K562 (cell line): Measurements from ENCODE around the gene FOXL2NB.

ENCODE experiments used
- GTF2E2 ChIP-seq: fragments of 200-800 bp; sonication (Bioruptor generic); IDR thresholded peaks from 2 replicates; pipeline ENCODE4 v1.6.1; 2016; ENCODE audit warnings: missing genetic modification characterization, missing compliant biosample characterization
- POLR2A ChIP-seq: fragments of 450-650 bp; conservative IDR thresholded peaks from 2 replicates; pipeline ENCODE4 v1.6.1; 2016
- SAP30 ChIP-seq: fragments of 200-600 bp; sonication (generic); IDR thresholded peaks from 2 replicates; pipeline ENCODE4 v1.6.1; 2012; ENCODE audit warnings: borderline replicate concordance, low read depth, mild to moderate bottlenecking, moderate library complexity, low read length, control low read depth, inconsistent platforms; ENCODE audit not compliant: insufficient read depth, poor library complexity, severe bottlenecking
- ZNF121 ChIP-seq: sonication (generic); formaldehyde crosslinking; conservative IDR thresholded peaks from 2 replicates; pipeline ENCODE4 v1.8.0; 2022; ENCODE audit warnings: missing genetic modification reagents
- TF ChIP-seq, protein P1 (sequence below): sonication (generic); formaldehyde crosslinking; IDR thresholded peaks from 2 replicates; pipeline ENCODE4 v1.8.0; 2022; ENCODE audit warnings: mild to moderate bottlenecking, low read depth, missing genetic modification reagents
- TF ChIP-seq, protein P2 (sequence below): sonication (generic); formaldehyde crosslinking; IDR thresholded peaks from 2 replicates; pipeline ENCODE4 v1.8.0; 2022; ENCODE audit warnings: missing genetic modification reagents, mild to moderate bottlenecking, moderate library complexity, borderline replicate concordance
- TF ChIP-seq, protein P3 (sequence below): sonication (generic); formaldehyde crosslinking; IDR thresholded peaks from 2 replicates; pipeline ENCODE4 v1.8.1; 2022; ENCODE audit warnings: missing genetic modification reagents
- TF ChIP-seq, protein P4 (sequence below): sonication (generic); formaldehyde crosslinking; IDR thresholded peaks from 2 replicates; pipeline ENCODE4 v1.9.0; 2022; ENCODE audit warnings: mild to moderate bottlenecking, missing genetic modification reagents

DNA sequence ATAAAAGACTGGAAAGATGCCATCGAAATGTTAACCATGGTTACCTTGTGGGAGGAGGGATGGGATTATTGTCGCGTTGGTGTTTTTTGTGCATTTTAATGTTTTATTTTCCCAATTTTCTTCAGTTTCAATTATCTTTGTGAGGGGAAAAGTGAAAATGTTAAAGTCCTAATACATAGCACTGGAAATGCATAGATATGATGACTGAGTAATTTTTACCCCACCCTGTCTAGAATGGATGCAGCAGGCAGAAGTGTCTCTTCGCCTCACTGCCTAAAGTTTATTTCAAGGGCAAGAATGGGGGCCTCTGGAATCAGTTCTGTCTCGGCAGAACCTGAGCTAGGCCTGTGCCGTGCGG is 11.5 kb upstream of the FOXL2NB start:
- TF ChIP-seq, protein P1, sequence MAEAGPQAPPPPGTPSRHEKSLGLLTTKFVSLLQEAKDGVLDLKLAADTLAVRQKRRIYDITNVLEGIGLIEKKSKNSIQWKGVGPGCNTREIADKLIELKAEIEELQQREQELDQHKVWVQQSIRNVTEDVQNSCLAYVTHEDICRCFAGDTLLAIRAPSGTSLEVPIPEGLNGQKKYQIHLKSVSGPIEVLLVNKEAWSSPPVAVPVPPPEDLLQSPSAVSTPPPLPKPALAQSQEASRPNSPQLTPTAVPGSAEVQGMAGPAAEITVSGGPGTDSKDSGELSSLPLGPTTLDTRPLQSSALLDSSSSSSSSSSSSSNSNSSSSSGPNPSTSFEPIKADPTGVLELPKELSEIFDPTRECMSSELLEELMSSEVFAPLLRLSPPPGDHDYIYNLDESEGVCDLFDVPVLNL (CRISPR knock-in tag), result no peak
- TF ChIP-seq SAP30 (no peak), POLR2A (no peak), ZNF121 (no peak), GTF2E2 (tag) (no peak)
- TF ChIP-seq, protein P2, sequence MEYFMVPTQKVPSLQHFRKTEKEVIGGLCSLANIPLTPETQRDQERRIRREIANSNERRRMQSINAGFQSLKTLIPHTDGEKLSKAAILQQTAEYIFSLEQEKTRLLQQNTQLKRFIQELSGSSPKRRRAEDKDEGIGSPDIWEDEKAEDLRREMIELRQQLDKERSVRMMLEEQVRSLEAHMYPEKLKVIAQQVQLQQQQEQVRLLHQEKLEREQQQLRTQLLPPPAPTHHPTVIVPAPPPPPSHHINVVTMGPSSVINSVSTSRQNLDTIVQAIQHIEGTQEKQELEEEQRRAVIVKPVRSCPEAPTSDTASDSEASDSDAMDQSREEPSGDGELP (CRISPR knock-in tag), result no peak
- TF ChIP-seq, protein P3, sequence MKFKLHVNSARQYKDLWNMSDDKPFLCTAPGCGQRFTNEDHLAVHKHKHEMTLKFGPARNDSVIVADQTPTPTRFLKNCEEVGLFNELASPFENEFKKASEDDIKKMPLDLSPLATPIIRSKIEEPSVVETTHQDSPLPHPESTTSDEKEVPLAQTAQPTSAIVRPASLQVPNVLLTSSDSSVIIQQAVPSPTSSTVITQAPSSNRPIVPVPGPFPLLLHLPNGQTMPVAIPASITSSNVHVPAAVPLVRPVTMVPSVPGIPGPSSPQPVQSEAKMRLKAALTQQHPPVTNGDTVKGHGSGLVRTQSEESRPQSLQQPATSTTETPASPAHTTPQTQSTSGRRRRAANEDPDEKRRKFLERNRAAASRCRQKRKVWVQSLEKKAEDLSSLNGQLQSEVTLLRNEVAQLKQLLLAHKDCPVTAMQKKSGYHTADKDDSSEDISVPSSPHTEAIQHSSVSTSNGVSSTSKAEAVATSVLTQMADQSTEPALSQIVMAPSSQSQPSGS (CRISPR knock-in tag), result no peak
- TF ChIP-seq, protein P4, sequence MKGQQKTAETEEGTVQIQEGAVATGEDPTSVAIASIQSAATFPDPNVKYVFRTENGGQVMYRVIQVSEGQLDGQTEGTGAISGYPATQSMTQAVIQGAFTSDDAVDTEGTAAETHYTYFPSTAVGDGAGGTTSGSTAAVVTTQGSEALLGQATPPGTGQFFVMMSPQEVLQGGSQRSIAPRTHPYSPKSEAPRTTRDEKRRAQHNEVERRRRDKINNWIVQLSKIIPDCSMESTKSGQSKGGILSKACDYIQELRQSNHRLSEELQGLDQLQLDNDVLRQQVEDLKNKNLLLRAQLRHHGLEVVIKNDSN, result no peak
